CD4-positive, alpha-beta memory T cell (primary cell): ENCODE data around the gene DCDC2C. TPM values are rescaled to one million over a fixed set of nuclear protein-coding genes. Genes with fewer than 3 reads are reported as not detected.

Experiments used
- CTCF ChIA-PET: fragments of 350-600 bp; sonication (Branson Sonifier 250); formaldehyde crosslinking; loops from one replicate; lab custom pipeline; 2021; ENCODE audit warnings: inconsistent platforms; ENCODE audit not compliant: partially characterized antibody; lab: Charles Lee
- POLR2A ChIA-PET: fragments of 350-600 bp; sonication (Branson Sonifier 250); formaldehyde crosslinking; loops from one replicate; lab custom pipeline; 2021; ENCODE audit not compliant: partially characterized antibody; lab: Charles Lee
- DNase-seq, 5 donors: peaks; one replicate each; pipeline versions ENCODE4 v3.0.0 to v3.0.0-alpha.2; 2020 to 2022; ENCODE audit warnings: mixed read lengths in 1 of 5
- H3K27ac ChIP-seq: one replicate; pipeline ENCODE4 v1.7.0; 2013; ENCODE audit warnings: low read depth, low read length
- H3K27me3 ChIP-seq: 2 replicates; pipeline ENCODE4 v1.7.0; 2013; ENCODE audit warnings: mild to moderate bottlenecking, low read length, moderate library complexity; ENCODE audit not compliant: insufficient read depth
- H3K36me3 ChIP-seq: 2 replicates; pipeline ENCODE4 v1.7.0; 2013; ENCODE audit warnings: mild to moderate bottlenecking, low read length, moderate library complexity; ENCODE audit not compliant: insufficient read depth
- H3K4me1 ChIP-seq: 2 replicates; pipeline ENCODE4 v1.7.0; 2013; ENCODE audit warnings: mild to moderate bottlenecking, low read length, moderate library complexity; ENCODE audit not compliant: insufficient read depth
- H3K4me3 ChIP-seq, 2 donors: one replicate each; pipeline ENCODE4 v1.7.0; 2013; ENCODE audit warnings: low read length in 2 of 2, mild to moderate bottlenecking in 1 of 2
- H3K9me3 ChIP-seq, 2 donors: one replicate each; pipeline ENCODE4 v1.7.0; 2013; ENCODE audit warnings: low read length in 2 of 2, control low read depth in 1 of 2; ENCODE audit not compliant: control insufficient read depth in 1 of 2
- H3K27ac Mint-ChIP-seq, 7 donors: one replicate each; pipeline ENCODE4 v1.8.0; 2020 to 2021; ENCODE audit warnings: mixed read lengths in 7 of 7, mild to moderate bottlenecking in 6 of 7, inconsistent platforms in 3 of 7, moderate library complexity in 3 of 7
- H3K27me3 Mint-ChIP-seq, 2 donors: one replicate each; pipeline ENCODE4 v1.8.0; 2020 to 2021; ENCODE audit warnings: mixed read lengths in 2 of 2
- H3K36me3 Mint-ChIP-seq, 2 donors: one replicate each; pipeline ENCODE4 v1.8.0; 2020 to 2021; ENCODE audit warnings: mixed read lengths in 2 of 2, inconsistent platforms in 1 of 2, mild to moderate bottlenecking in 1 of 2
- H3K4me1 Mint-ChIP-seq, 4 donors: one replicate each; pipeline ENCODE4 v1.8.0; 2020 to 2021; ENCODE audit warnings: mixed read lengths in 4 of 4, mild to moderate bottlenecking in 1 of 4
- H3K4me3 Mint-ChIP-seq, 8 donors: one replicate each; pipeline ENCODE4 v1.8.0; 2020 to 2021; ENCODE audit warnings: mixed read lengths in 8 of 8, mild to moderate bottlenecking in 7 of 8, moderate library complexity in 6 of 8, inconsistent platforms in 3 of 8
- H3K9me3 Mint-ChIP-seq, 8 donors: one replicate each; pipeline ENCODE4 v1.8.0; 2020 to 2021; ENCODE audit warnings: mixed read lengths in 8 of 8, mild to moderate bottlenecking in 5 of 8, inconsistent platforms in 3 of 8, moderate library complexity in 1 of 8
- intact Hi-C: fragments of 100-400 bp; cut with micrococcal nuclease; formaldehyde crosslinking; loops from one replicate; pipeline ENCODE4 v1.15.1; 2023
- polyA plus RNA-seq, 2 donors: library from polyadenylated mRNA; unstranded; fragments of 300-500 nt; fragmentation: Illumina TruSeq; gene quantifications; one replicate each; pipeline ENCODE4 v1.2.3, GENCODE V29; 2021
- total RNA-seq, 2 experiments: library from RNA; stranded (reverse); gene quantifications; one replicate each; pipeline ENCODE4 v1.2.3, GENCODE V29; 2021

Gene DCDC2C
- total and polyA plus RNA-seq, 4 experiments from 2014 or later: not detected

GRCh38 chr2:3849213-3849612, 145.8 kb downstream of the DCDC2C start:
- POLR2A ChIA-PET: no interaction called here
- Histone ChIP-seq H3K9me3 (no peaks in the 10 kb centered on the region), H3K36me3 (no peaks in the 10 kb centered on the region), H3K27ac (no peak overlapping the region), H3K4me1 (no peaks in the 10 kb centered on the region), H3K27me3 (no peaks in the 10 kb centered on the region), H3K4me3 (no peak overlapping the region)
- CTCF ChIA-PET: no interaction called here
- Mint-ChIP-seq H3K9me3 (peaks cover 2 to 25% (median 16%) of the 10 kb centered on the region in 8 donors), H3K27me3 (peaks cover 0 to 8% of the 10 kb centered on the region in 2 donors), H3K27ac (no peak overlapping the region), H3K36me3 (no peaks in the 10 kb centered on the region), H3K4me3 (no peak overlapping the region), H3K4me1 (no peaks in the 10 kb centered on the region)
- no peak for DNase-seq
- intact Hi-C loops: no loop called here

- no peak for DNase-seq
- Histone ChIP-seq H3K9me3 (no peaks in the 10 kb centered on the region), H3K27me3 (no peaks in the 10 kb centered on the region), H3K27ac (no peak overlapping the region), H3K4me1 (no peaks in the 10 kb centered on the region), H3K36me3 (no peaks in the 10 kb centered on the region), H3K4me3 (no peak overlapping the region)
- ChIA-PET POLR2A (no interaction called here), CTCF (no interaction called here)
- H3K27ac Mint-ChIP-seq: no peak overlapping the region
- intact Hi-C loops: no loop called here
- H3K9me3 Mint-ChIP-seq: peaks cover 0 to 21% (median 11%) of the 10 kb centered on the region in 8 donors
- H3K36me3 Mint-ChIP-seq: no peaks in the 10 kb centered on the region
- no peaks in the 10 kb centered on the region for H3K4me1 Mint-ChIP-seq
- no peak overlapping the region for H3K4me3 Mint-ChIP-seq
- H3K27me3 Mint-ChIP-seq: peaks cover 0 to 4% of the 10 kb centered on the region in 2 donors
These were observed 154.2 kb downstream of the DCDC2C start for GRCh38 chr2:3857576-3857975.

- H3K27me3 Mint-ChIP-seq: peaks cover 0 to 4% of the 10 kb centered on the region in 2 donors
- Histone ChIP-seq H3K4me1 (no peaks in the 10 kb centered on the region), H3K36me3 (no peaks in the 10 kb centered on the region), H3K9me3 (no peaks in the 10 kb centered on the region), H3K27me3 (no peaks in the 10 kb centered on the region), H3K4me3 (no peak overlapping the region), H3K27ac (no peak overlapping the region)
- H3K9me3 Mint-ChIP-seq: peaks cover 0 to 2% (median 0%) of the 10 kb centered on the region in 8 donors
- ChIA-PET CTCF (no interaction called here), POLR2A (no interaction called here)
- H3K36me3 Mint-ChIP-seq: no peaks in the 10 kb centered on the region
- no peak overlapping the region for H3K4me3 Mint-ChIP-seq
- intact Hi-C loops: no loop called here
- no peak overlapping the region for H3K27ac Mint-ChIP-seq
- DNase-seq: no peak
- H3K4me1 Mint-ChIP-seq: no peaks in the 10 kb centered on the region
These were observed 161.8 kb downstream of the DCDC2C start for GRCh38 chr2:3864943-3865865.

- DNase-seq: no peak
- intact Hi-C loops: no loop called here
- no peaks in the 10 kb centered on the region for H3K36me3 ChIP-seq
- no peaks in the 10 kb centered on the region for H3K4me1 ChIP-seq
- Mint-ChIP-seq H3K4me1 (peaks cover 0 to 1% (median 0%) of the 10 kb centered on the region in 4 donors), H3K4me3 (no peak overlapping the region), H3K9me3 (peaks cover 0 to 2% (median 0%) of the 10 kb centered on the region in 8 donors), H3K27ac (no peak overlapping the region), H3K36me3 (no peaks in the 10 kb centered on the region), H3K27me3 (peaks cover 2 to 4% of the 10 kb centered on the region in 2 donors)
- no peak overlapping the region for H3K27ac ChIP-seq
- no peak overlapping the region for H3K4me3 ChIP-seq
- H3K27me3 ChIP-seq: no peaks in the 10 kb centered on the region
- POLR2A ChIA-PET: no interaction called here
- no peaks in the 10 kb centered on the region for H3K9me3 ChIP-seq
- CTCF ChIA-PET: no interaction called here
These were observed 164.1 kb downstream of the DCDC2C start for GRCh38 chr2:3867469-3867868.

GRCh38 chr2:3868012-3868805, 164.8 kb downstream of the DCDC2C start:
- intact Hi-C loops: no loop called here
- Mint-ChIP-seq H3K27me3 (peaks cover 2 to 4% of the 10 kb centered on the region in 2 donors), H3K36me3 (no peaks in the 10 kb centered on the region), H3K4me3 (no peak overlapping the region), H3K27ac (no peak overlapping the region), H3K9me3 (peaks cover 0 to 2% (median 0%) of the 10 kb centered on the region in 8 donors), H3K4me1 (peaks cover 0 to 1% (median 0%) of the 10 kb centered on the region in 4 donors)
- H3K4me1 ChIP-seq: no peaks in the 10 kb centered on the region
- no peak overlapping the region for H3K27ac ChIP-seq
- no peak overlapping the region for H3K4me3 ChIP-seq
- POLR2A ChIA-PET: no interaction called here
- CTCF ChIA-PET: no interaction called here
- no peak for DNase-seq
- H3K36me3 ChIP-seq: no peaks in the 10 kb centered on the region
- no peaks in the 10 kb centered on the region for H3K27me3 ChIP-seq
- no peaks in the 10 kb centered on the region for H3K9me3 ChIP-seq

- ChIA-PET CTCF (no interaction called here), POLR2A (no interaction called here)
- no peak overlapping the region for H3K27ac ChIP-seq
- no peak for DNase-seq
- H3K4me3 ChIP-seq: no peak overlapping the region
- Mint-ChIP-seq H3K4me1 (peaks cover 0 to 1% (median 0%) of the 10 kb centered on the region in 4 donors), H3K27me3 (peaks cover 2 to 4% of the 10 kb centered on the region in 2 donors), H3K4me3 (no peak overlapping the region), H3K27ac (no peak overlapping the region), H3K9me3 (peaks cover 0 to 2% (median 0%) of the 10 kb centered on the region in 8 donors), H3K36me3 (no peaks in the 10 kb centered on the region)
- H3K36me3 ChIP-seq: no peaks in the 10 kb centered on the region
- H3K4me1 ChIP-seq: no peaks in the 10 kb centered on the region
- no peaks in the 10 kb centered on the region for H3K27me3 ChIP-seq
- no peaks in the 10 kb centered on the region for H3K9me3 ChIP-seq
- intact Hi-C loops: no loop called here
These were observed 166.8 kb downstream of the DCDC2C start for GRCh38 chr2:3870222-3870621.

GRCh38 chr2:3871002-3871401, 167.6 kb downstream of the DCDC2C start:
- H3K9me3 Mint-ChIP-seq: no peaks in the 10 kb centered on the region
- Histone ChIP-seq H3K27me3 (no peaks in the 10 kb centered on the region), H3K27ac (no peak overlapping the region), H3K4me1 (no peaks in the 10 kb centered on the region), H3K9me3 (no peaks in the 10 kb centered on the region), H3K36me3 (no peaks in the 10 kb centered on the region), H3K4me3 (no peak overlapping the region)
- no peak overlapping the region for H3K4me3 Mint-ChIP-seq
- ChIA-PET CTCF (no interaction called here), POLR2A (no interaction called here)
- H3K27me3 Mint-ChIP-seq: peaks cover 3 to 4% of the 10 kb centered on the region in 2 donors
- H3K36me3 Mint-ChIP-seq: no peaks in the 10 kb centered on the region
- no peak for DNase-seq
- peaks cover 0 to 1% (median 0%) of the 10 kb centered on the region in 4 donors for H3K4me1 Mint-ChIP-seq
- H3K27ac Mint-ChIP-seq: no peak overlapping the region
- intact Hi-C loops: no loop called here
